ENCODE data around the gene SNX5. TPM values are rescaled to one million over a fixed set of nuclear protein-coding genes. Genes with fewer than 3 reads are reported as not detected.

The SNX5 gene
- total and polyA plus RNA-seq, 2 of the 8 experiments (the other 6 are each of a cell fraction or from before 2014, with no cell fraction given) = 155 to 194 TPM

GRCh38 chr20:17966432-17967310, 1.9 kb downstream of the SNX5 start (continued):
- no peak for TF ChIP-seq KDM4A (IDR thresholded peaks at IDR 0.05; ENCODE audit: low read depth, low read length, severe bottlenecking)
- TF ChIP-seq BRCA1 (IDR thresholded peaks at IDR 0.05; ENCODE audit: low read depth, low read length) = no peak
- TF ChIP-seq USF2 (IDR thresholded peaks at IDR 0.05; ENCODE audit: low read length) = no peak
- no peak for TF ChIP-seq SIX5 (IDR thresholded peaks at IDR 0.05; ENCODE audit: low read depth, low read length)
- TF ChIP-seq POU5F1 (IDR thresholded peaks at IDR 0.05; ENCODE audit: low read depth, low read length) = no peak
- no peak for TF ChIP-seq GABPA (IDR thresholded peaks at IDR 0.05; ENCODE audit: borderline replicate concordance, insufficient read depth, low read length)
- no peak for TF ChIP-seq CBX5 (IDR thresholded peaks at IDR 0.05; ENCODE audit: low read depth, low read length)
